SK-MEL-5 (cell line): ENCODE results near the gene SCN2A. TPM values are rescaled to one million over a fixed set of nuclear protein-coding genes. Genes with fewer than 3 reads are reported as not detected.
"Not testable (repeated sequence)": the region's sequence is repeated elsewhere in the genome, so short reads cannot be mapped to it uniquely, and the experiment has no call there.

Source experiments
- DNase-seq: peaks from one replicate; pipeline ENCODE4 v3.0.0-alpha.2; 2016; ENCODE audit warnings: low read depth, low spot score
- in situ Hi-C: cut with HindIII; loops from 2 replicates; pipeline ENCODE4 v1.10.0; 2016; ENCODE audit warnings: low sequenced_read_pairs, high pct_unique_total_duplicates, low pct_unique_long_range_greater_than_20kb
- total RNA-seq: library from RNA; depleted of rRNA; stranded (reverse); fragments of >200 nt; shearing (Covaris generic); gene quantifications from 2 replicates; pipeline ENCODE4 v1.2.3, GENCODE V29; 2014

SCN2A gene
- total RNA-seq, 1 experiment from 2014 or later = not detected

- DNase-seq = peak; percentile 93
- in situ Hi-C loops = no loop called here
Measured at GRCh38 chr2:165293440-165294420, 54.5 kb downstream of the SCN2A start.

GRCh38 chr2:165294912-165295311 is 55.7 kb downstream of the SCN2A start:
- in situ Hi-C loops = no loop called here
- no peak for DNase-seq

GRCh38 chr2:165295643-165296042 is 56.4 kb downstream of the SCN2A start:
- in situ Hi-C loops = no loop called here
- no peak for DNase-seq

GRCh38 chr2:165305391-165306096 is 66.3 kb downstream of the SCN2A start:
- in situ Hi-C loops = no loop called here
- no peak for DNase-seq

GRCh38 chr2:165307317-165307716 is 68.1 kb downstream of the SCN2A start:
- DNase-seq = no peak
- in situ Hi-C loops = no loop called here

GRCh38 chr2:165311949-165312348 is 72.7 kb downstream of the SCN2A start:
- in situ Hi-C loops = no loop called here

GRCh38 chr2:165312999-165313398 is 73.8 kb downstream of the SCN2A start:
- DNase-seq = no peak
- in situ Hi-C loops = no loop called here

More at GRCh38 chr2:165311949-165312348, 72.7 kb downstream of the SCN2A start:
- no peak for DNase-seq

GRCh38 chr2:165313509-165313908 is 74.3 kb downstream of the SCN2A start:
- DNase-seq = no peak
- in situ Hi-C loops = no loop called here

- in situ Hi-C loops = no loop called here
- DNase-seq = no peak
Measured at GRCh38 chr2:165328272-165328671, 89.1 kb downstream of the SCN2A start.

- in situ Hi-C loops = not testable (repeated sequence)
Measured at GRCh38 chr2:165344276-165344675, 105.1 kb downstream of the SCN2A start.

GRCh38 chr2:165348441-165348840 is 109.2 kb downstream of the SCN2A start:
- in situ Hi-C loops = no loop called here
- DNase-seq = no peak

More at GRCh38 chr2:165344276-165344675, 105.1 kb downstream of the SCN2A start:
- not testable (repeated sequence) for DNase-seq

GRCh38 chr2:165349181-165349580 is 110.0 kb downstream of the SCN2A start:
- in situ Hi-C loops = no loop called here
- no peak for DNase-seq

GRCh38 chr2:165357758-165358157 is 118.5 kb downstream of the SCN2A start:
- in situ Hi-C loops = no loop called here
- no peak for DNase-seq

GRCh38 chr2:165361514-165361913 is 122.3 kb downstream of the SCN2A start:
- in situ Hi-C loops = no loop called here
- DNase-seq = peak; percentile 63

GRCh38 chr2:165369131-165369897 is 130.1 kb downstream of the SCN2A start:
- in situ Hi-C loops = no loop called here
- peak; percentile 4 for DNase-seq

- in situ Hi-C loops = no loop called here
- no peak for DNase-seq
Measured at GRCh38 chr2:165369898-165370296, 130.7 kb downstream of the SCN2A start.

GRCh38 chr2:165371356-165371755 is 132.1 kb downstream of the SCN2A start:
- no peak for DNase-seq
- in situ Hi-C loops = no loop called here
